Esophagus squamous epithelium (tissue), 4 donors: Measurements from ENCODE around the gene EID3.

Experiments
- CTCF ChIP-seq, 6 experiments: fragments of 450-650 bp in 4 of 6; fragments of 200-600 bp in 2 of 6; sonication (generic) in 2 of 6; IDR thresholded peaks; one replicate each; pipeline ENCODE4 v1.5.1; 2016 to 2019; ENCODE audit warnings: antibody characterized with exemption in 6 of 6, mild to moderate bottlenecking in 4 of 6, moderate library complexity in 4 of 6
- POLR2A ChIP-seq, 4 donors: fragments of 450-650 bp; IDR thresholded peaks; one replicate each; pipeline ENCODE4 v1.6.1; 2017; ENCODE audit warnings: antibody characterized with exemption in 4 of 4, mild to moderate bottlenecking in 4 of 4, moderate library complexity in 3 of 4

GRCh38 chr12:104340177-104340576, 36.6 kb downstream of the EID3 start:
- no peak for TF ChIP-seq CTCF (IDR thresholded peaks at IDR 0.05)
- no peak for TF ChIP-seq POLR2A (IDR thresholded peaks at IDR 0.05)
